ENCODE measurements around the gene POLR2I.

POLR2I gene

GRCh38 chr19:36128392-36128736 lies 13.7 kb upstream of the POLR2I start:
- peak overlapping the region; percentile 69 for H3K9ac ChIP-seq (ENCODE audit: low read length)
- no peaks in the 10 kb centered on the region for H3K27me3 ChIP-seq (replicated peaks; ENCODE audit: insufficient read depth, low read length)
- peak overlapping the region; percentile 78; the same call in 1 of the 2 replicates for H3K27ac ChIP-seq (ENCODE audit: low read length)
- H3K4me2 ChIP-seq (ENCODE audit: low read depth, low read length): peak overlapping the region; percentile 95
- H3F3A ChIP-seq (ENCODE audit: insufficient read depth, low read length): peaks cover 13% of the 10 kb centered on the region
- no peaks in the 10 kb centered on the region for H3K79me2 ChIP-seq (ENCODE audit: low read length)
- TF ChIP-seq EZH2phosphoT487 (IDR thresholded peaks at IDR 0.05; ENCODE audit: low read length) (no peak), EZH2 (optimal IDR thresholded peaks at IDR 0.05; ENCODE audit: low read depth, low read length) (no peak), CTCF (IDR thresholded peaks at IDR 0.05; ENCODE audit: low read length) (no peak)
- H3K4me1 ChIP-seq (ENCODE audit: low read length): no peaks in the 10 kb centered on the region
- no peaks in the 10 kb centered on the region for H3K36me3 ChIP-seq (replicated peaks; ENCODE audit: insufficient read depth, low read length)
- no peaks in the 10 kb centered on the region for H3K9me3 ChIP-seq (replicated peaks; ENCODE audit: insufficient read depth, low read length)
- H3K4me3 ChIP-seq (ENCODE audit: low read length): peak overlapping the region; percentile 79
- peak; percentile 20 for DNase-seq
- no peaks in the 10 kb centered on the region for H3K9me2 ChIP-seq (replicated peaks; ENCODE audit: insufficient read depth, low read length)
- H4K20me1 ChIP-seq (ENCODE audit: insufficient read depth, low read length): no peaks in the 10 kb centered on the region
- H2AFZ ChIP-seq (ENCODE audit: low read length): peak overlapping the region; percentile 98

GRCh38 chr19:36125557-36125956 lies 10.9 kb upstream of the POLR2I start:
- no peak overlapping the region for H3K27ac ChIP-seq (ENCODE audit: low read length)
- no peak overlapping the region for H3K4me2 ChIP-seq (ENCODE audit: low read depth, low read length)
- H2AFZ ChIP-seq (ENCODE audit: low read length): no peak overlapping the region
- H3K36me3 ChIP-seq (replicated peaks; ENCODE audit: insufficient read depth, low read length): no peaks in the 10 kb centered on the region
- H3K9ac ChIP-seq (ENCODE audit: low read length): no peak overlapping the region
- no peaks in the 10 kb centered on the region for H3K9me3 ChIP-seq (replicated peaks; ENCODE audit: insufficient read depth, low read length)
- H3K79me2 ChIP-seq (ENCODE audit: low read length): no peaks in the 10 kb centered on the region
- peaks cover 13% of the 10 kb centered on the region for H3F3A ChIP-seq (ENCODE audit: insufficient read depth, low read length)
- no peaks in the 10 kb centered on the region for H3K27me3 ChIP-seq (replicated peaks; ENCODE audit: insufficient read depth, low read length)
- no peak for TF ChIP-seq EZH2 (optimal IDR thresholded peaks at IDR 0.05; ENCODE audit: low read depth, low read length)
- no peak for TF ChIP-seq CTCF (IDR thresholded peaks at IDR 0.05; ENCODE audit: low read length)
- no peak for TF ChIP-seq EZH2phosphoT487 (IDR thresholded peaks at IDR 0.05; ENCODE audit: low read length)
- H4K20me1 ChIP-seq (ENCODE audit: insufficient read depth, low read length): no peaks in the 10 kb centered on the region
- H3K4me1 ChIP-seq (ENCODE audit: low read length): no peaks in the 10 kb centered on the region
- no peak overlapping the region for H3K4me3 ChIP-seq (ENCODE audit: low read length)
- no peaks in the 10 kb centered on the region for H3K9me2 ChIP-seq (replicated peaks; ENCODE audit: insufficient read depth, low read length)
- DNase-seq: no peak

GRCh38 chr19:36121486-36122124 lies 6.9 kb upstream of the POLR2I start:
- no peaks in the 10 kb centered on the region for H3K9me3 ChIP-seq (replicated peaks; ENCODE audit: insufficient read depth, low read length)
- no peaks in the 10 kb centered on the region for H3K27me3 ChIP-seq (replicated peaks; ENCODE audit: insufficient read depth, low read length)
- H3K79me2 ChIP-seq (ENCODE audit: low read length): peaks cover under 1% of the 10 kb centered on the region; the same call in 1 of the 2 replicates
- no peak overlapping the region for H2AFZ ChIP-seq (ENCODE audit: low read length)
- TF ChIP-seq CTCF (IDR thresholded peaks at IDR 0.05; ENCODE audit: low read length) (no peak), EZH2phosphoT487 (IDR thresholded peaks at IDR 0.05; ENCODE audit: low read length) (no peak), EZH2 (optimal IDR thresholded peaks at IDR 0.05; ENCODE audit: low read depth, low read length) (no peak)
- no peak overlapping the region for H3K4me3 ChIP-seq (ENCODE audit: low read length)
- H3K4me2 ChIP-seq (ENCODE audit: low read depth, low read length): no peak overlapping the region
- H3K9ac ChIP-seq (ENCODE audit: low read length): no peak overlapping the region
- DNase-seq: no peak
- no peak overlapping the region for H3K27ac ChIP-seq (ENCODE audit: low read length)
- H3K9me2 ChIP-seq (replicated peaks; ENCODE audit: insufficient read depth, low read length): no peaks in the 10 kb centered on the region
- H3F3A ChIP-seq (ENCODE audit: insufficient read depth, low read length): no peaks in the 10 kb centered on the region
- H3K36me3 ChIP-seq (replicated peaks; ENCODE audit: insufficient read depth, low read length): no peaks in the 10 kb centered on the region
- H3K4me1 ChIP-seq (ENCODE audit: low read length): no peaks in the 10 kb centered on the region
- H4K20me1 ChIP-seq (ENCODE audit: insufficient read depth, low read length): no peaks in the 10 kb centered on the region
